Osteoblast (primary cell): ENCODE measurements around the gene NADSYN1. TPM values are rescaled to one million over a fixed set of nuclear protein-coding genes. Genes with fewer than 3 reads are reported as not detected.

Experiments used
- DNase-seq: peaks from one replicate; pipeline ENCODE4 v3.0.0; 2011; ENCODE audit warnings: low spot score, mixed read lengths; ENCODE audit not compliant: insufficient read length; ENCODE audit errors: missing footprints
- H2AFZ ChIP-seq: 2 replicates; pipeline ENCODE4 v1.6.0; 2011; ENCODE audit warnings: mild to moderate bottlenecking, low read length
- H3K27ac ChIP-seq: 2 replicates; pipeline ENCODE4 v1.5.1; 2011; ENCODE audit warnings: mild to moderate bottlenecking, low read depth, low read length, moderate library complexity
- H3K27me3 ChIP-seq: 2 replicates; pipeline ENCODE4 v1.6.0; 2012; ENCODE audit warnings: mild to moderate bottlenecking, control low read depth, inconsistent platforms, low read length, moderate library complexity; ENCODE audit not compliant: insufficient read depth
- H3K36me3 ChIP-seq: 2 replicates; pipeline ENCODE4 v1.5.1; 2011; ENCODE audit warnings: mild to moderate bottlenecking, low read length, control low read depth, moderate library complexity; ENCODE audit not compliant: insufficient read depth
- H3K4me1 ChIP-seq: 2 replicates; pipeline ENCODE4 v1.5.1; 2011; ENCODE audit warnings: mild to moderate bottlenecking, low read length, control low read depth, moderate library complexity; ENCODE audit not compliant: insufficient read depth
- H3K4me2 ChIP-seq: 2 replicates; pipeline ENCODE4 v1.6.0; 2011; ENCODE audit warnings: mild to moderate bottlenecking, low read length; ENCODE audit not compliant: insufficient read depth
- H3K4me3 ChIP-seq: fragments of 200-600 bp; sonication (generic); 3 replicates; pipeline ENCODE4 v1.5.1; 2012; ENCODE audit warnings: mild to moderate bottlenecking, low read length, inconsistent platforms; ENCODE audit not compliant: insufficient read depth
- H3K79me2 ChIP-seq: 2 replicates; pipeline ENCODE4 v1.6.0; 2012; ENCODE audit warnings: mild to moderate bottlenecking, low read length, control low read depth, inconsistent platforms; ENCODE audit not compliant: insufficient read depth
- H3K9me3 ChIP-seq: 2 replicates; pipeline ENCODE4 v1.5.1; 2011; ENCODE audit warnings: low read depth, low read length, control low read depth
- H4K20me1 ChIP-seq: 2 replicates; pipeline ENCODE4 v1.6.0; 2012; ENCODE audit warnings: mild to moderate bottlenecking, low read length, control low read depth; ENCODE audit not compliant: insufficient read depth
- total RNA-seq: library from RNA; depleted of rRNA; stranded (reverse); fragments of >200 nt; gene quantifications from 2 replicates; pipeline ENCODE4 v1.2.3, GENCODE V29; 2012
- TF ChIP-seq, protein P1 (sequence below): IDR thresholded peaks from 2 replicates; pipeline ENCODE4 v1.5.1; 2011; ENCODE audit warnings: mild to moderate bottlenecking, low read depth, low read length, moderate library complexity; ENCODE audit errors: extremely low read depth

NADSYN1 gene
- total RNA-seq, 1 donor, result 81.1 TPM

DNA sequence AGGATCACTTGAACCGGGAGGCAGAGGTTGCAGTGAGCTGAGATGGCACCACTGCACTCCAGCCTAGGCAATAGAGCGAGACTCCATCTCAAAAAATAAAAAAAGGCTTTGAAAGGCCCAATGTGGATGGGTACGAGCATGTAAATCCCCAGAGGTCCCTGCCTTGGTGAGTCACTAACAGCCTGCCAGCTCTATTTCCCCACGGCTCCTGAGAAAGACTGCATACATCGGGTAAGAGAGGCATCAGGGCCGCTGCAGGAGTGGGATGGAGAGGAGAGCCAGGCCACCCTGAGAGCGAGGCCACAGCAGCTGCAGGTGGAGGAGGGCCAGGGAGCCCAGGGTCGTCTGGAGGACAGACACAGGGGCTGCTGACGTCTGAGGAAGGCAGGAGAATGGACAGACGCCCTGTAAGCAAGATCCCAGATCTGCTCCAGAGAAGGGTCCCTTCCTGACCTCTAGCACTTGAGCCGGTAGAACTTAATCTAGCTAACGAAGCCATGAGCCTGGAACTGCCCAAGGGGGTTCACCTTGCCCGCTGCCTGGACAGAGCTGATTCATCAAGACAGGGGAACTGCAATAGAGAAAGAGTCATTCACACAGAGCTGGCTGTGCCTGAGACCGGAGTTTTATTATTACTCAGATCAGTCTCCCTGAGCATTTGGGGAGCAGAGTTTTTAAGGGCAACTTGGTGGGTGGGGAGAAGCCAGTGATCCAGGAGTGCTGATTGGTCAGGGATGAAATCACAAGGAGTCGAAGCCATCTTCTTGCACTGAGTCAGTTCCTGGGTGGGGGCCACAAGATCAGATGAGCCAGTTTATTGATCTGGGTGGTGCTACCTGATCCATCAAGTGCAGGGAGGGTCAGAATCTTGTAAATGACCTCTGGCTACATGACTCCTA is 90.1 kb downstream of the NADSYN1 start:
- no peaks in the 10 kb centered on the region for H3K9me3 ChIP-seq
- no peaks in the 10 kb centered on the region for H3K36me3 ChIP-seq
- no peak overlapping the region for H2AFZ ChIP-seq
- no peaks in the 10 kb centered on the region for H3K4me1 ChIP-seq
- no peak overlapping the region for H3K4me2 ChIP-seq
- H4K20me1 ChIP-seq, result no peaks in the 10 kb centered on the region
- no peak overlapping the region for H3K27ac ChIP-seq
- no peak for DNase-seq
- H3K4me3 ChIP-seq, result no peak overlapping the region
- peaks cover 4% of the 10 kb centered on the region for H3K27me3 ChIP-seq
- H3K79me2 ChIP-seq, result no peaks in the 10 kb centered on the region
- TF ChIP-seq, protein P1, sequence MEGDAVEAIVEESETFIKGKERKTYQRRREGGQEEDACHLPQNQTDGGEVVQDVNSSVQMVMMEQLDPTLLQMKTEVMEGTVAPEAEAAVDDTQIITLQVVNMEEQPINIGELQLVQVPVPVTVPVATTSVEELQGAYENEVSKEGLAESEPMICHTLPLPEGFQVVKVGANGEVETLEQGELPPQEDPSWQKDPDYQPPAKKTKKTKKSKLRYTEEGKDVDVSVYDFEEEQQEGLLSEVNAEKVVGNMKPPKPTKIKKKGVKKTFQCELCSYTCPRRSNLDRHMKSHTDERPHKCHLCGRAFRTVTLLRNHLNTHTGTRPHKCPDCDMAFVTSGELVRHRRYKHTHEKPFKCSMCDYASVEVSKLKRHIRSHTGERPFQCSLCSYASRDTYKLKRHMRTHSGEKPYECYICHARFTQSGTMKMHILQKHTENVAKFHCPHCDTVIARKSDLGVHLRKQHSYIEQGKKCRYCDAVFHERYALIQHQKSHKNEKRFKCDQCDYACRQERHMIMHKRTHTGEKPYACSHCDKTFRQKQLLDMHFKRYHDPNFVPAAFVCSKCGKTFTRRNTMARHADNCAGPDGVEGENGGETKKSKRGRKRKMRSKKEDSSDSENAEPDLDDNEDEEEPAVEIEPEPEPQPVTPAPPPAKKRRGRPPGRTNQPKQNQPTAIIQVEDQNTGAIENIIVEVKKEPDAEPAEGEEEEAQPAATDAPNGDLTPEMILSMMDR, result no peak

DNA sequence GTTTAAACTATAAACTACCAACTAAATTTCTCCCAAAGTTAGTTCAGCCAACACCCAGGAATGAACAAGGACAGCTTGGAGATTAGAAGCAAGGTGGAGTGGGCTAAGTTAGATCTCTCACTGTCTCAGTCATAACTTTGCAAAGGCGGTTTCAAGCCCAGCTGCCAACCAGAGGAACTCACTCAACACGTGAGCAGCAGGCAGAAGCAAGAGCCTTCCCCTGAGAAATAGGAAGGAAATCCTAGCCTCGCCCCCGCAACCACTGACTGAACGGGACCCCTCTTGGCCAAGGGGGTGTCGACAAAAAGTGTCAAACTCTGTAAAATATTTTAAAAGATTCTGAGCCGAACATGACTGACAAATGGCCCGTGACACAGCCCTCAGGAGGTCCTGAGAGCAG is 90.9 kb downstream of the NADSYN1 start:
- Histone ChIP-seq H3K79me2 (no peaks in the 10 kb centered on the region), H3K4me1 (no peaks in the 10 kb centered on the region), H3K9me3 (no peaks in the 10 kb centered on the region), H2AFZ (no peak overlapping the region), H3K27ac (no peak overlapping the region), H3K4me3 (no peak overlapping the region), H3K36me3 (no peaks in the 10 kb centered on the region), H3K27me3 (peaks cover 4% of the 10 kb centered on the region), H3K4me2 (no peak overlapping the region), H4K20me1 (no peaks in the 10 kb centered on the region)
- DNase-seq, result no peak
- TF ChIP-seq, protein P1, result no peak

DNA sequence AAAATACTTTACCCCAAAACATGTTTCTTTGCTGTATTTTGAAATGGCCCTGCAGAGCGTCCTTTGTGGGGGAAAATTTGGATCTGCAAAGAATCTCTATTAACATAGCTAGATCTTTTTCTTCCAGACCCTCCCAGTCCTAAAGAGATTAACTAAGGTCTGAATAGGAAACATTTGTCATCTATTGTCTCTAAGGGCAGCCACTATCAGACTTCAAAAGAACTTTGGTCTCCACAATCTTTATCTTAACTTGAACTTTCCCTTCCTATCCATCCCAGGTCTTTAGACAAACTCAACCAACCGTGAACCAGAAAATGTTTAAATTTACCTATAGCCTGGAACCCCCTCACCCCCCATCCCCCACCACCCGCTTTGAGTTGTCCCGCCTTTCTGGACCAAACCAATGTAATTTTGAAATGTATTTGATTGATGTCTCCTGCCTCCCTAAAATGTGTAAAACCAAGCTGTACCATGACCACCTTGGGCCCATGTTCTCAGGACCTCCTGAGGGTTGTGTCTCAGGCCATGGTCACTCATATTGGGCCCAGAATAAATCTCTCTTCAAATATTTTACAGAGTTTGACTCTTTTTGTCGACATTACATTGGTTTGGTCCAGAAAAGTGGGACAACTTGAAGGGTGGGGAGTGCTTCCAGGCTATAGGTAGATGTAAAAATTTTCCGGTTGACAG is 91.7 kb downstream of the NADSYN1 start:
- no peak for DNase-seq
- H3K79me2 ChIP-seq, result no peaks in the 10 kb centered on the region
- H3K9me3 ChIP-seq, result no peaks in the 10 kb centered on the region
- peaks cover 4% of the 10 kb centered on the region for H3K27me3 ChIP-seq
- H3K4me1 ChIP-seq, result no peaks in the 10 kb centered on the region
- no peaks in the 10 kb centered on the region for H4K20me1 ChIP-seq
- TF ChIP-seq, protein P1, result no peak
- H3K36me3 ChIP-seq, result no peaks in the 10 kb centered on the region
- no peak overlapping the region for H3K27ac ChIP-seq
- H2AFZ ChIP-seq, result no peak overlapping the region
- H3K4me3 ChIP-seq, result no peak overlapping the region
- no peak overlapping the region for H3K4me2 ChIP-seq

DNA sequence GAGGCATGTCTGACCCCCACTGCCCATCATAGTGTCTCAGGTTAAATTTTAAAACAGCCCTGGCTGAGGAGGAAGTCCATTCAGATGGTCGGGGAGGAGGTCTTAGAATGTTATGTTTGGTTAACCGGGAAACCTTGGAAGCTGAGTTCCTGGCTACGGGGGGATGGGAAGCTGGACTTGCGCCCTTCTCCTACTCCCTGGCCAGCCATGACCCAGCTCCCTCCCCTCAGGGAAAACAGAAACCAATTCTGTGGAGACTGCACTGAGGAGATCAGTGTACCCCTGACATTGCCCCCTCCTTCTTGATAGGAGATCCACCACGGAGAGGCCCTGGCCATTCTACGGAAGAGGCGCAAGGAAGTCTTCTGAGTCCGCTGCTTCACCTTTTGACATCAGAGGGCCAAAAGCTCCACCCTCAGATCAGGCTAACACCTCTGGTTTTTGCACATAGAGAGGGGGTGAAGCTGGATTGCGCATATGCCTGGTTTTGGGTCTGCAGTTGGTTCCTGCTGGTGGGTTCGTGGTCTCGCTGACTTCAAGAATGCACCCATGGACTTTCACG is 92.5 kb downstream of the NADSYN1 start:
- Histone ChIP-seq H3K36me3 (no peaks in the 10 kb centered on the region), H2AFZ (no peak overlapping the region), H4K20me1 (no peaks in the 10 kb centered on the region), H3K27ac (no peak overlapping the region), H3K4me2 (no peak overlapping the region), H3K4me1 (no peaks in the 10 kb centered on the region), H3K79me2 (no peaks in the 10 kb centered on the region), H3K4me3 (no peak overlapping the region), H3K9me3 (no peaks in the 10 kb centered on the region), H3K27me3 (peaks cover 12% of the 10 kb centered on the region)
- no peak for DNase-seq
- TF ChIP-seq, protein P1, result no peak
